Naive thymus-derived CD8-positive, alpha-beta T cell (primary cell): ENCODE results near the gene LYAR. TPM values are rescaled to one million over a fixed set of nuclear protein-coding genes. Genes with fewer than 3 reads are reported as not detected.

Source experiments
- ATAC-seq, 2 donors: fragments of 150-1000 bp; cut with Tn5 transposase in 1 of 2; sonication (Bioruptor Pico), chemical (Tn5 transposase) in 1 of 2; 1 replicate in 1 of 2; 2 replicates in 1 of 2; pipeline ENCODE4 v1.10.0; 2021; ENCODE audit warnings: mild to moderate bottlenecking in 2 of 2, moderate library complexity in 2 of 2
- POLR2A ChIA-PET: fragments of 350-600 bp; sonication (Branson Sonifier 250); formaldehyde crosslinking; loops from one replicate; lab custom pipeline; 2021; ENCODE audit warnings: antibody characterized with exemption; lab: Charles Lee
- DNase-seq, 10 donors: peaks; one replicate each; pipeline versions ENCODE4 v3.0.0 to v3.0.0-alpha.2; 2020 to 2022
- H3K27ac Mint-ChIP-seq, 10 donors: one replicate each; pipeline ENCODE4 v1.8.0; 2020 to 2022; ENCODE audit warnings: mild to moderate bottlenecking in 10 of 10, mixed read lengths in 10 of 10, moderate library complexity in 4 of 10, inconsistent platforms in 1 of 10
- H3K27me3 Mint-ChIP-seq, 5 donors: one replicate each; pipeline ENCODE4 v1.8.0; 2021 to 2022; ENCODE audit warnings: mixed read lengths in 5 of 5
- H3K36me3 Mint-ChIP-seq, 3 donors: one replicate each; pipeline ENCODE4 v1.8.0; 2020 to 2022; ENCODE audit warnings: mixed read lengths in 3 of 3, mild to moderate bottlenecking in 2 of 3, inconsistent platforms in 1 of 3
- H3K4me1 Mint-ChIP-seq, 4 donors: one replicate each; pipeline ENCODE4 v1.8.0; 2021 to 2022; ENCODE audit warnings: mixed read lengths in 4 of 4
- H3K4me3 Mint-ChIP-seq, 10 donors: one replicate each; pipeline ENCODE4 v1.8.0; 2020 to 2022; ENCODE audit warnings: mild to moderate bottlenecking in 10 of 10, mixed read lengths in 10 of 10, moderate library complexity in 6 of 10, inconsistent platforms in 1 of 10
- H3K9me3 Mint-ChIP-seq, 9 donors: one replicate each; pipeline ENCODE4 v1.8.0; 2020 to 2022; ENCODE audit warnings: mixed read lengths in 9 of 9, mild to moderate bottlenecking in 3 of 9, inconsistent platforms in 1 of 9, moderate library complexity in 1 of 9
- polyA plus RNA-seq, 3 donors: library from polyadenylated mRNA; unstranded; fragments of 300-500 nt; fragmentation: Illumina TruSeq; gene quantifications; one replicate each; pipeline ENCODE4 v1.2.3, GENCODE V29; 2021
- total RNA-seq, 8 experiments: library from RNA in 2 of 8; stranded (reverse) in 2 of 8; gene quantifications; one replicate each; pipeline ENCODE4 v1.2.3 and lab custom pipeline; 2021 to 2026

The LYAR gene
- total RNA-seq (10 to 100 TPM; 35.7 to 36.6 TPM), polyA plus RNA-seq (10 to 100 TPM; 32.2 to 65.8 (median 35.6) TPM), total RNA-seq (lab: John Stamatoyannopoulos, UW) (19.4 to 152 (median 30.3) reads per million in 6 experiments)

DNA sequence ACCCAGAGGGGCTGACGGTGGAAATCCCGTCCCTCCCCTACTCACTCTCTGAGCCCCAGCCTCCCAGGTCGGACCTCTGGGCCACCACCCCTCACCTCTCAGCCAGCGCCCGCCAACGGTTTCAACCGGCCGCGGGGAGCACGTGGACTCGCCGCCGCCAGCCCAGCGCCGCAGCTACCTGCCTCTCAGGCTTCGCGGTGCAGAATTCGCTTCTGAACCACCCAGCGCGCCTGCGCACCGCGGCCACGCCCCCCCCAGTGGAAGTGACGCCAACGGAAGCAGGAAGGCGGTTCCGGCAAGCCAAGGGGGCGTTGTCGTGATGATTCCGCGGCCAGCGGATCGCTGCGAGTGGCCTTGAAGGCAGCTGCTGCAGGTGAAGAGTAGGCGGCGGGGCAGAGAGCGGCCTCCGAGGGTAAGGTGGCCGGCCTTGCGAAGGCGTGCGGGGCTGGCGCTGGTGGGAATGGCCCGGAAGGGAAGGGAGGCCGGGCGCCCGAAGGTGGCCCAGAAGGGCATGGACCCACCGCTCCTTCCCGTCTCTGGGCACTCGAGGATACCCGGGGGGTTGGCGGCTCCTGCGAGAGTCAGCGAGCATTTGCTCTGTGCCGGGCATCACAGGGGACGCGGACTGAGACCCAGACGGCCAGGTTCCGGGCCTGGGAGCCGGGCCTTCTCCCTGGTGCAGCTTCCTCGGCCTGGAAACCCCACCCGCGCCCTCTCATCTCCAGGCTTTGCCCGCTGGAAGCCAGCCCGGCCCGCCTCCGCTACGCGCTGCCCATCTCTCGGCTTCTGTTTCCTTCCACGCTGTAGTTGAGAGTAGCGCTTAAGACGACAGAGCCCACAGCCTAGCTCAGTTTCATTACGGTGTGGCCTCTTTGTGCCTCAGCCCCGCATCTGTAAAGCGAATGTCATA is at the start of gene LYAR, which contains the start of gene ZBTB49:
Gene LYAR, minus strand, starts transcription at position 214 of the 910 bp plus-strand sequence. CDS start 6,412 bp downstream, outside the sequence.
Gene ZBTB49, plus strand, starts transcription at position 311 of the 910 bp plus-strand sequence. CDS start 9,695 bp downstream, outside the sequence.
- peaks cover 33 to 73% (median 65%) of the 10 kb centered on the region in 4 donors for H3K4me1 Mint-ChIP-seq
- POLR2A ChIA-PET = interaction anchor here (0.6 to 1.8 kb wide), 7 partner anchors 15 to 1931 kb away, joined by 3 to 11 read pairs (median 5); partner anchors contain the start of gene TMEM128
- DNase-seq (peak; percentile 94 to 98 (median 97)), ATAC-seq (peak; percentile 92 to 93)
- no peaks in the 10 kb centered on the region for H3K9me3 Mint-ChIP-seq
- peak within 1 kb of the TSS; percentile 80 to 97 (median 94) for H3K27ac Mint-ChIP-seq
- H3K36me3 Mint-ChIP-seq = peaks cover 0 to 27% (median 10%) of the 10 kb centered on the region in 3 donors
- peak within 1 kb of the TSS; percentile 94 to 99 (median 97) for H3K4me3 Mint-ChIP-seq
- no peaks in the 10 kb centered on the region for H3K27me3 Mint-ChIP-seq

DNA sequence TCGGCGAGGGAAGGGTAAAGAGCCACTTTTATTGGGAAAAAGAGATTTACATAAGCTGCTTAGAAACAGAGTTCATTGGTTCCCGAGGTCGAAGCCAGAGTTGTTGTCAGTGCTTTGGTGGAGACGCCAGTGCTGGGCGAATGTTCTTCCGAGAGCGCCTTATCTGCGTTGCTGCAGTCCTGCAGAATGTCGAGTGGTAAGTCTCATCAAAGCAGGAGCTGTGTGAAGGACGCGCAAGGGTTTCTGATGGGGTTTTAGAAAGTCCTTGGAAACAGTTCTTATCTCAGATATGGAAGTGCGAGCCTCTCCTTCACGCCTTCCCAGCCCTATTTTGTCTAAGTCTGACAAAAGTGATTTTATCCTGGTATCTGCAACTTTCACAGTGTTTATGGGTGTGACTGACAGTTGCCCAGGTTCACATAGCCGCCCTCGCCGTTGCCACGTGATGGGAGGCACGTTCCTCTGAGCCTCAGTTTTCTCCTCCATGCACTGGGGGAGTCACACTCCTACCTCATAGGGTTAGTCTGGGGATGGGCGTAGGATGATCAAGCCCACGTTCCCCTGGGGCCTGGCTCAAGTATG is 49.6 kb upstream of the LYAR start:
- Mint-ChIP-seq H3K4me1 (peaks cover 0 to 39% (median 20%) of the 10 kb centered on the region in 4 donors), H3K9me3 (no peaks in the 10 kb centered on the region), H3K4me3 (no peak overlapping the region), H3K27ac (peak overlapping the region in 3 of 10 donors; percentile 4 to 47 (median 14)), H3K36me3 (no peaks in the 10 kb centered on the region), H3K27me3 (peaks cover 0 to 1% (median 0%) of the 10 kb centered on the region in 5 donors)
- ATAC-seq (no peak), DNase-seq (no peak)
- POLR2A ChIA-PET = interaction anchor here (4.5 kb wide), 1 partner anchor 8 kb away, joined by 36 read pairs; no protein-coding TSS in a partner anchor

- POLR2A ChIA-PET = interaction anchor here (0.6 to 4.5 kb wide), 2 partner anchors 9 to 806 kb away, joined by 3 to 36 read pairs; partner anchors contain the start of gene LRPAP1
- Mint-ChIP-seq H3K27me3 (peaks cover 0 to 1% (median 0%) of the 10 kb centered on the region in 5 donors), H3K4me3 (no peak overlapping the region), H3K27ac (peak overlapping the region in 5 of 10 donors; percentile 14 to 73 (median 56)), H3K9me3 (no peaks in the 10 kb centered on the region), H3K36me3 (no peaks in the 10 kb centered on the region), H3K4me1 (peaks cover 0 to 35% (median 16%) of the 10 kb centered on the region in 4 donors)
- DNase-seq (no peak), ATAC-seq (no peak)
These were observed 48.5 kb upstream of the LYAR start for GRCh38 chr4:4338210-4339001.

- ATAC-seq (peak; percentile 98), DNase-seq (peak; percentile 56 to 86 (median 73))
- Mint-ChIP-seq H3K4me3 (peak overlapping the region in 6 of 10 donors; percentile 42 to 62 (median 56)), H3K4me1 (peaks cover 0 to 23% (median 9%) of the 10 kb centered on the region in 4 donors), H3K27ac (peak overlapping the region in 8 of 10 donors; percentile 23 to 86 (median 58)), H3K36me3 (no peaks in the 10 kb centered on the region), H3K9me3 (peaks cover 0 to 2% (median 0%) of the 10 kb centered on the region in 9 donors), H3K27me3 (peaks cover 0 to 1% (median 0%) of the 10 kb centered on the region in 5 donors)
- POLR2A ChIA-PET = interaction anchor here (0.6 to 4.5 kb wide), 6 partner anchors 12 to 87 kb away, joined by 3 to 36 read pairs (median 6); partner anchors contain the start of genes NSG1 and TMEM128
These were observed 45.0 kb upstream of the LYAR start for GRCh38 chr4:4334798-4335520.

DNA sequence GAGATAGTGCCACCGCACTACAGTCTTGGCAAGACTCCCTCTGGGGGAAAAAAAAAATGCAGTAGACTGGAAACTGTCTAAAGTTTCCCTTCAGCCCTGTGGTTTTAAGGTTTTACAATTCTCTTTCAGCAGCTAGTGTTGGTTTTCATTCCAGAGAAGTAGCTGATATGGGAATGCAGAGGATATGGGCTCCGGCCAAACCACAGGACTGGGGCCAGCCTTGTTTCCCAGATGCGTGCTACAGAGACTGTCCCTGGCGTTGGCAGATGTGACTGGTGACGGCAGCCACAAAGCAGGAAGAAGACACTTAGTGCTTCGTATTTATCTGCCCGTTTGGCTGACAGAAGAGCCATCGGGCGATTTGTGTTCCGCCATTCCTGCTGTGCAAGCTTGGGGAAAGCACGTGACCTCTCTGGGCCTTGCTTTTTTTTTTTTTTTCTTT is 43.3 kb upstream of the LYAR start:
- H3K36me3 Mint-ChIP-seq = no peaks in the 10 kb centered on the region
- H3K9me3 Mint-ChIP-seq = peaks cover 0 to 2% (median 0%) of the 10 kb centered on the region in 9 donors
- H3K27ac Mint-ChIP-seq = peak overlapping the region in 1 of 10 donors; percentile 74
- peaks cover 0 to 20% (median 9%) of the 10 kb centered on the region in 4 donors for H3K4me1 Mint-ChIP-seq
- peaks cover 0 to 1% (median 0%) of the 10 kb centered on the region in 5 donors for H3K27me3 Mint-ChIP-seq
- ATAC-seq = no peak
- no peak for DNase-seq
- H3K4me3 Mint-ChIP-seq = no peak overlapping the region
- POLR2A ChIA-PET = interaction anchor here (0.7 to 1.5 kb wide), 3 partner anchors 28 to 85 kb away, joined by 3 to 4 read pairs (median 3); partner anchors contain the start of genes NSG1 and TMEM128

DNA sequence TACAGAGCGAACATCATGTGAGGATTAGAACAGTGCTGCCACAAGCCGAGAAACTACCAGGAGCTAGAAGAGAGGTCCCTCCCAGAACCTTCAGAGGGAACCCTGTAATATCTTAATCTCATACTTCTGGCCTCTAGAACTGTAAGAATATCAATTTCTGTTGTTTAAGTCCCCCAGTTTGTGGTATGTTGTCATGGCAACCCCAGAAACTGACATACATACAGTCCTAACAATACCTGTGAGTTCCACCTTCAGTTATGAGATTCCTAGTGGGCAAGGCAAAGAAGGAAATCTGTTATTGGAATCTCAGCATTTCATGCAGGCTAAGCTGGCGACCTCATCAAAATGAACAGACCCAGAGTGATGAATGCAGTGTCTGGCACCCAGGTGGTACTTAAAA is 42.6 kb upstream of the LYAR start:
- POLR2A ChIA-PET = interaction anchor here (1.0 to 1.5 kb wide), 2 partner anchors 55 to 84 kb away, joined by 3 to 4 read pairs; partner anchors contain the start of genes NSG1 and TMEM128
- Mint-ChIP-seq H3K27ac (peak overlapping the region in 3 of 10 donors; percentile 31 to 50 (median 50)), H3K27me3 (peaks cover 0 to 1% (median 0%) of the 10 kb centered on the region in 5 donors), H3K4me3 (no peak overlapping the region), H3K9me3 (peaks cover 0 to 2% (median 0%) of the 10 kb centered on the region in 9 donors), H3K36me3 (no peaks in the 10 kb centered on the region), H3K4me1 (peaks cover 0 to 20% (median 8%) of the 10 kb centered on the region in 4 donors)
- ATAC-seq (no peak), DNase-seq (no peak)

DNA sequence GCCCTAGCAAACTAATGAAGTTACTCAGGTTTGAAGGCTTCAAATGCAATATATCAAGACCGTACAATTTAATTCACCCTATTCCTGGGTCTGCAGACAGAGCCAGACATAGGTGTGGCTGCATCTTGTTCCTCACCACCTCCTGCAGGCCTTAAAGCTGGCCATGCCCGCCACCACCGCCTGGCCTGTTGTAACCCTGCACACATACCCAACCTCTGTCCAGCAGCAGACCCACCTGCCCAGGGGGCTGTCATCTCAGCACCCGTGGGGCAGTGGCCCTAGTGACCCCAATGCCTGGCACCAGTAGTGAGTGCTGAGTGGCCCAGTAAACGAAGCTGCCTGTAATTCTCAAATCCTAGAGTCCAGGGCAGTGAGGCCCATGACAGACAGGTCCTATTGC is 40.8 kb upstream of the LYAR start:
- Mint-ChIP-seq H3K4me1 (peaks cover 0 to 18% (median 6%) of the 10 kb centered on the region in 4 donors), H3K27me3 (no peaks in the 10 kb centered on the region), H3K27ac (peak overlapping the region in 1 of 10 donors; percentile 56), H3K4me3 (no peak overlapping the region), H3K9me3 (peaks cover 0 to 2% (median 0%) of the 10 kb centered on the region in 9 donors), H3K36me3 (no peaks in the 10 kb centered on the region)
- DNase-seq (no peak), ATAC-seq (no peak)
- POLR2A ChIA-PET = no interaction called here

DNA sequence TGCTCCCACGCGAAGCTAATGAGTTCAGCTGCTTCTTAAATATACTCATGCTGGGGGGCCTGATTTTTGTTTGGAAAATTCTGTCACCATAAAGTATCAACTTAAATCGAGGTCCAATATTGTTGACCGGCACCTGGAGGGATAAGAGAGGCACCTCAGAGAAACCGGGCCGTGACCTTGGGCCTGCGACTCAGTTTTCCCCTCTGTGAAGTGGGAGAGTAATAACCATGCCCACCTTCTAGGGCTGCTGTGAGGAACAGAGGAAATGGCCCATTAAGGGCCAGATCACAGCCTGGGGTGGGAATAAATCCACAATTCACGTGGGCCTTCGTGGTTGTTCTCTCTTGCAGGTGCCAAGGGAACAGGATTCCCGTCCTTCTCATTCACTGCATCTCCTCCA is 39.5 kb upstream of the LYAR start:
- peaks cover 0 to 2% (median 0%) of the 10 kb centered on the region in 9 donors for H3K9me3 Mint-ChIP-seq
- H3K27me3 Mint-ChIP-seq = no peaks in the 10 kb centered on the region
- no peak overlapping the region for H3K4me3 Mint-ChIP-seq
- no peak for DNase-seq
- POLR2A ChIA-PET = interaction anchor here (0.7 kb wide), 1 partner anchor 42 kb away, joined by 4 read pairs; no protein-coding TSS in a partner anchor
- peaks cover 0 to 10% (median under 1%) of the 10 kb centered on the region in 4 donors for H3K4me1 Mint-ChIP-seq
- ATAC-seq = no peak
- no peaks in the 10 kb centered on the region for H3K36me3 Mint-ChIP-seq
- no peak overlapping the region for H3K27ac Mint-ChIP-seq

DNA sequence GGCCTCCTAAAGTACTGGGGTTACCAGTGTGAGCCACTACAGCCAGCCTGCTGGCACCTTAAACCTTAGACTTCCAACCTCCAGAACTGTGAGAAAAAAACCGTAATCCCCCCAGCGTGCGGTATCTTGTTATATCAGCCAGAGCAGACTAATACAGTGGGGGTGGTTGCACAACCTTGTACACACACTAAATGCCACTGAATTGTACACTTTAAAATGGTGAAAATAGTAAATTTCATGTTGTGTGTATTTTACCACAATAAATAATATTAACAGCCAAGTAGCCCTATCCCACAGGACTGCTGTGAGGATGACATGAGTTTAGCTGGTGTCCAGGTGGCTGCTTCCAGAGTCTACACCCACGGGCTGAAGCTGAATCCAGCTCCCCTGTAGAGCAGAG is 38.9 kb upstream of the LYAR start:
- DNase-seq (no peak), ATAC-seq (no peak)
- Mint-ChIP-seq H3K36me3 (peaks cover 0 to 1% (median 0%) of the 10 kb centered on the region in 3 donors), H3K9me3 (peaks cover 0 to 2% (median 0%) of the 10 kb centered on the region in 9 donors), H3K4me3 (no peak overlapping the region), H3K27ac (no peak overlapping the region), H3K27me3 (no peaks in the 10 kb centered on the region), H3K4me1 (peaks cover 0 to 5% (median 1%) of the 10 kb centered on the region in 4 donors)
- POLR2A ChIA-PET = no interaction called here

GRCh38 chr4:4328206-4328605 is 38.3 kb upstream of the LYAR start:
- H3K4me1 Mint-ChIP-seq = peaks cover 0 to 5% (median 2%) of the 10 kb centered on the region in 4 donors
- no peak overlapping the region for H3K27ac Mint-ChIP-seq
- POLR2A ChIA-PET = no interaction called here
- ATAC-seq (no peak), DNase-seq (no peak)
- no peak overlapping the region for H3K4me3 Mint-ChIP-seq
- peaks cover 0 to 6% (median 0%) of the 10 kb centered on the region in 3 donors for H3K36me3 Mint-ChIP-seq
- H3K27me3 Mint-ChIP-seq = no peaks in the 10 kb centered on the region
- H3K9me3 Mint-ChIP-seq = peaks cover 0 to 2% (median 0%) of the 10 kb centered on the region in 9 donors
